HG03066 (cell line): Measurements from ENCODE around the gene SKI.

Experiments used
- ATAC-seq: cut with Tn5 transposase; IDR thresholded peaks from one replicate; pipeline ENCODE4 v1.9.1; 2021; ENCODE audit warnings: low read depth; ENCODE audit not compliant: unreplicated experiment

The SKI gene

DNA sequence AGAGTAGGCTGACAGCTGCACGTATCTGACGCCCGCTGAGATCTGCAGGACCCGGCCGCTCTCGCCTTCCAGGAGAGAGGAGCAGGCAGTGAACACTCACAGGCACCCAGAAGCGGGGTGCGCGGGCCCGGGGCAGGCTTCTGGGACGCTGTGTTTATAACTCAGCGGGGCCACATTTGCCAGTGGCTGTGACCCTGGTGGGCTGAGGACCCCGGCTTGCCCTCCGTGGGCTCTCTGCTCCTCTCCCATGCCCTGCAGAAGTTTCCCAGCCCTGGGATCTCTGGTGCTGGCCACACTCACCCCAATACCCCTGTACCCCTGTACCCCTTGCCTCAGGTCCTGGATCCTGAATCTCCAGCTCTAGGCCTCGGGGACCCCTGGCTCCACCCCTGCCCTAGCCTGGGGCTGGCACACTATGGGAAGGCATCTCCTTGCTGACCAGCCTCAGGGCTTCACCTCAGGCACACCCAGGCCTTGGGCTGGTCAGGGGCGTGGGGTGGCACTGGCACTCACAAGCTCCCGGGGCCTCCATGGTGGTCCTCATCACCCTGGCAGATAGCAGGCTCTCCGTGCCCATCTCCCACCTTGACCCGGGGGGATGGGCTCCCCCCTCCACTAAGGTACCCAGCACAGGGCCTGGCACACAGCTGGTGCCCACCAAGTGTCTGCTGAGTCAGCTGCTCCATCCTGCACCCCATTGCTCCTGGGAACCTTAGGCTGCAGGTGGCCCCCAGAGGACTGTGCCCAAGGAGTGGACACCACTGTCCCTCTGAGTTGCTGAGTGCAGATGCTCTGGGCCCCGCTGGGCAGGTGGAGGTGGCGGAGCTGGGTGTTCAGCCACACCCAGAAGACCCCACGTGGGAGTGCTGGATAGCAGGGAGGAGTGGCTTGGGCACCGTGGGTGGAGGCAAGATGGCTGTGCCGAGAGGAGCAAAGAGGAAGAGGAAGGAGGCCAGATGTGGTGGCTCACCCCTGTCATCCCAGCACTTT is 130.8 kb downstream of the SKI start:
- ATAC-seq: no peak
